Omental fat pad (tissue), 4 donors: ENCODE data around the gene NAGLU. TPM values are rescaled to one million over a fixed set of nuclear protein-coding genes. Genes with fewer than 3 reads are reported as not detected.

ENCODE experiments used
- ATAC-seq: fragments of 150-250 bp; one replicate; pipeline ENCODE4 v1.9.1; 2016; ENCODE audit warnings: mild to moderate bottlenecking, moderate library complexity; ENCODE audit not compliant: low FRiP score
- DNase-seq: peaks from one replicate; pipeline ENCODE4 v3.0.0-alpha.2; 2019; ENCODE audit warnings: low spot score
- CTCF ChIP-seq, 3 donors: fragments of 450-650 bp; IDR thresholded peaks; one replicate each; pipeline ENCODE4 v1.5.1; 2016 to 2017; ENCODE audit warnings: antibody characterized with exemption in 3 of 3, mild to moderate bottlenecking in 3 of 3, moderate library complexity in 2 of 3
- total RNA-seq, 4 donors: library from RNA; depleted of rRNA; stranded (reverse); fragments of >200 nt; gene quantifications; one replicate each; pipeline ENCODE4 v1.1.0, GENCODE V29; 2016

NAGLU gene
- total RNA-seq, 4 donors from 2014 or later, result 48.5 to 80.9 (median 57.3) TPM

- DNase-seq, result no peak
- no peak for ATAC-seq
- no peak for TF ChIP-seq CTCF (IDR thresholded peaks at IDR 0.05)
These were observed 15.5 kb upstream of the NAGLU start for GRCh38 chr17:42520540-42520951.

GRCh38 chr17:42521036-42521435, 15.0 kb upstream of the NAGLU start:
- ATAC-seq, result no peak
- no peak for TF ChIP-seq CTCF (IDR thresholded peaks at IDR 0.05)

GRCh38 chr17:42521666-42522262, 14.3 kb upstream of the NAGLU start:
- DNase-seq (no peak), ATAC-seq (no peak)
- no peak for TF ChIP-seq CTCF (IDR thresholded peaks at IDR 0.05)

More at GRCh38 chr17:42521036-42521435, 15.0 kb upstream of the NAGLU start:
- no peak for DNase-seq

GRCh38 chr17:42522263-42522790, 13.7 kb upstream of the NAGLU start:
- ATAC-seq (no peak), DNase-seq (no peak)
- no peak for TF ChIP-seq CTCF (IDR thresholded peaks at IDR 0.05)

- no peak for TF ChIP-seq CTCF (IDR thresholded peaks at IDR 0.05)
- ATAC-seq (no peak), DNase-seq (no peak)
These were observed 13.2 kb upstream of the NAGLU start for GRCh38 chr17:42522798-42523278.

GRCh38 chr17:42525221-42525620, 10.8 kb upstream of the NAGLU start:
- TF ChIP-seq CTCF (IDR thresholded peaks at IDR 0.05), result no peak
- ATAC-seq (no peak), DNase-seq (no peak)

- DNase-seq (no peak), ATAC-seq (no peak)
- TF ChIP-seq CTCF (IDR thresholded peaks at IDR 0.05), result no peak
These were observed 10.0 kb upstream of the NAGLU start for GRCh38 chr17:42526031-42526444.
